Aorta (tissue), 5 donors: ENCODE measurements around the gene ZBTB17. TPM values are rescaled to one million over a fixed set of nuclear protein-coding genes. Genes with fewer than 3 reads are reported as not detected.

Source experiments
- ATAC-seq: fragments of 200-7000 bp; cut with Tn5 transposase; one replicate; pipeline ENCODE4 v1.9.1; 2022; ENCODE audit warnings: moderate library complexity; ENCODE audit not compliant: low FRiP score
- DNase-seq, 2 donors: peaks; one replicate each; pipeline ENCODE4 v3.0.0-alpha.2; 2020
- H3K27ac ChIP-seq, 2 donors: one replicate each; pipeline ENCODE4 v1.5.1; 2013; ENCODE audit warnings: low read length in 2 of 2, mild to moderate bottlenecking in 2 of 2, moderate library complexity in 2 of 2, control low read depth in 1 of 2, inconsistent platforms in 1 of 2, low read depth in 1 of 2
- H3K27me3 ChIP-seq, 2 donors: one replicate each; pipeline ENCODE4 v1.6.1; 2013; ENCODE audit warnings: control low read depth in 1 of 2, low read length in 1 of 2, mild to moderate bottlenecking in 1 of 2, moderate library complexity in 1 of 2; ENCODE audit not compliant: insufficient read depth in 2 of 2, control insufficient read depth in 1 of 2
- H3K36me3 ChIP-seq, 2 donors: one replicate each; pipeline ENCODE4 v1.6.1; 2013; ENCODE audit warnings: control low read depth in 1 of 2, low read length in 1 of 2, mild to moderate bottlenecking in 1 of 2; ENCODE audit not compliant: insufficient read depth in 2 of 2, control insufficient read depth in 1 of 2
- H3K4me1 ChIP-seq, 2 donors: one replicate each; pipeline ENCODE4 v1.6.1; 2013; ENCODE audit warnings: low read length in 2 of 2, control low read depth in 1 of 2, mild to moderate bottlenecking in 1 of 2, moderate library complexity in 1 of 2; ENCODE audit not compliant: insufficient read depth in 2 of 2, control insufficient read depth in 1 of 2
- H3K4me3 ChIP-seq, 2 donors: one replicate each; pipeline ENCODE4 v1.5.1; 2013; ENCODE audit warnings: low read length in 2 of 2, control low read depth in 1 of 2, mild to moderate bottlenecking in 1 of 2
- H3K9me3 ChIP-seq: one replicate; pipeline ENCODE4 v1.6.1; 2013; ENCODE audit warnings: mild to moderate bottlenecking, low read length; ENCODE audit not compliant: control insufficient read depth
- WGBS, 2 donors: extraction: QIAGEN DNeasy Blood & Tissue Kit; methylation state at CpG; one replicate each; pipeline ENCODE4 v1.1.7; 2013; 5-methylcytosine and 5-hydroxymethylcytosine counted together
- intact Hi-C, 2 donors: fragments of 100-400 bp; cut with DNase I; formaldehyde crosslinking; loops; one replicate each; pipeline versions ENCODE4 v1.14.2 to v1.15.0; 2022
- polyA plus RNA-seq, 2 donors: library from polyadenylated mRNA; stranded (reverse); fragments of 200-250 nt; gene quantifications; one replicate each; pipeline ENCODE4 v1.2.3, GENCODE V29; 2013
- total RNA-seq, 2 donors: library from RNA; stranded (reverse); fragmentation: NEBNext Ultra II Directional; extraction: Animal tissue kit (Norgen Biotek cat#: 25700); gene quantifications; one replicate each; pipeline ENCODE4 v1.2.1, GENCODE V29; 2021
- donor health status: healthy with polysubstance abuse.
- donor health status: Bipolar disorder and iron deficiency.
- donor health status: DM: no; HTN: no; CAD: no.
- donor health status: DM: no; HTN: no; CAD: no.
- donor health status: DM: yes; HTN: yes; CAD: no.

The ZBTB17 gene
- total and polyA plus RNA-seq, 4 donors, result 15.0 to 134 (median 48.9) TPM

GRCh38 chr1:15949453-15950245 is 26.3 kb downstream of the ZBTB17 start:
- 2 to 4% methylated on average over 25 of the region's 25 CpGs for WGBS, 2 donors

GRCh38 chr1:15948595-15949452 is 27.1 kb downstream of the ZBTB17 start:
- H3K36me3 ChIP-seq, result peaks cover 0 to 2% of the 10 kb centered on the region in 2 donors
- peaks cover 0 to 6% of the 10 kb centered on the region in 2 donors for H3K4me1 ChIP-seq
- DNase-seq (peak; percentile 93), ATAC-seq (peak; percentile 72)
- H3K27ac ChIP-seq, result peak overlapping the region; percentile 84 to 96
- no peaks in the 10 kb centered on the region for H3K27me3 ChIP-seq
- WGBS, 2 donors, result 5 to 12% methylated on average over 15 of the region's 15 CpGs
- intact Hi-C loops, result loop anchor here (1.0 to 5.0 kb wide), 3 partner anchors 57 to 152 kb away; no protein-coding TSS in a partner anchor
- H3K9me3 ChIP-seq, result no peaks in the 10 kb centered on the region
- no peak overlapping the region for H3K4me3 ChIP-seq

More at GRCh38 chr1:15949453-15950245, 26.3 kb downstream of the ZBTB17 start:
- H3K36me3 ChIP-seq, result peaks cover 0 to 2% of the 10 kb centered on the region in 2 donors
- intact Hi-C loops, result loop anchor here (1.0 to 5.0 kb wide), 4 partner anchors 57 to 152 kb away; no protein-coding TSS in a partner anchor
- DNase-seq (peak; percentile 96 to 97), ATAC-seq (peak; percentile 88)
- peaks cover 0 to 6% of the 10 kb centered on the region in 2 donors for H3K4me1 ChIP-seq
- no peak overlapping the region for H3K4me3 ChIP-seq
- peak overlapping the region; percentile 96 to 99 for H3K27ac ChIP-seq
- H3K9me3 ChIP-seq, result no peaks in the 10 kb centered on the region
- H3K27me3 ChIP-seq, result no peaks in the 10 kb centered on the region

- DNase-seq, result peak in 1 of 2 donors; percentile 77
- H3K36me3 ChIP-seq, result peaks cover 0 to 6% of the 10 kb centered on the region in 2 donors
- peak overlapping the region; percentile 36 to 86 for H3K27ac ChIP-seq
- peaks cover 0 to 6% of the 10 kb centered on the region in 2 donors for H3K4me1 ChIP-seq
- intact Hi-C loops, result loop anchor here (5.0 kb wide), 2 partner anchors 56 to 151 kb away; no protein-coding TSS in a partner anchor
- H3K4me3 ChIP-seq, result no peak overlapping the region
- no peaks in the 10 kb centered on the region for H3K27me3 ChIP-seq
- WGBS, 2 donors, result 67 to 68% methylated on average over 16 of the region's 16 CpGs
- H3K9me3 ChIP-seq, result no peaks in the 10 kb centered on the region
- no peak for ATAC-seq
Observed at GRCh38 chr1:15948091-15948591, 27.8 kb downstream of the ZBTB17 start.

GRCh38 chr1:15947382-15948090 is 28.4 kb downstream of the ZBTB17 start:
- Histone ChIP-seq H3K36me3 (peaks cover 0 to 6% of the 10 kb centered on the region in 2 donors), H3K4me1 (peaks cover 0 to 6% of the 10 kb centered on the region in 2 donors), H3K4me3 (no peak overlapping the region), H3K27me3 (no peaks in the 10 kb centered on the region), H3K27ac (peak overlapping the region; percentile 36 to 86), H3K9me3 (no peaks in the 10 kb centered on the region)
- WGBS, 2 donors, result 90 to 91% methylated on average over 10 of the region's 10 CpGs
- ATAC-seq (no peak), DNase-seq (no peak)
- intact Hi-C loops, result loop anchor here (5.0 kb wide), 2 partner anchors 55 to 150 kb away; no protein-coding TSS in a partner anchor

GRCh38 chr1:15946571-15947381 is 29.1 kb downstream of the ZBTB17 start:
- DNase-seq (peak; percentile 41 to 74), ATAC-seq (no peak)
- Histone ChIP-seq H3K27ac (peak overlapping the region in 1 of 2 donors; percentile 41), H3K27me3 (no peaks in the 10 kb centered on the region), H3K4me3 (no peak overlapping the region), H3K4me1 (peaks cover 0 to 6% of the 10 kb centered on the region in 2 donors), H3K36me3 (peaks cover 0 to 9% of the 10 kb centered on the region in 2 donors), H3K9me3 (no peaks in the 10 kb centered on the region)
- WGBS, 2 donors, result 71 to 75% methylated on average over 18 of the region's 18 CpGs
- intact Hi-C loops, result loop anchor here (5.0 kb wide), 2 partner anchors 54 to 149 kb away; no protein-coding TSS in a partner anchor

DNA sequence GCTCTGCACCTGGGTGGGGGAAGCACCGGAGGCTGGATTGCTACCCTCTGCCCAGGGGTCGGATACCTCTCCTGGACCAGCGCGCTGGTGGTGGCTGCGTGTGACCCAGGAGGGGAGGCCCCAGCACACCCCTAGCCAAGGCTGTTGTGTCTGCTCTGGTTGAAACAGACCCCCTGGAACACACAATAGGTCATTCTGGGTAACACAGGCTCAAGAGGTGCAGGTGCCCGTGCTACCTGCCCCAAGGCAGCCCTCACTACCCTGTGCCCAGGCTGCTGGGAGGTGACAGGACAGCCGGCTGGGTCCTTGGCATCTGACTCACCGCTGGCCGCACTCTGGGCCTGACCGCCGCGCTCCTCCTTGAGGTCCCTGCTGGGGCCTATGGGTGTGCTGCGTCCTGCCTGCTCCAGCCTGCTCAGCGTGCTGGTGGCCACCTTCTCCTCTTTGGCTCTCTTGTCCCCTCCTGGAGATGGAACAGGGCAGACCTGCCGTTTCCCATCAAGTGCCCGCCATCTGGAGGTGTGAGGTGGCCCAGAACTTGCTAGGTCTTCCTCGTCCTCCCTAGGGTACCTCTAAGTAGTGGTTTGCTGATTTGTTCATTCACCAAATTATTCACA is 30.0 kb downstream of the ZBTB17 start:
- Histone ChIP-seq H3K9me3 (no peaks in the 10 kb centered on the region), H3K27me3 (no peaks in the 10 kb centered on the region), H3K36me3 (peaks cover 0 to 13% of the 10 kb centered on the region in 2 donors), H3K4me1 (peaks cover 0 to 6% of the 10 kb centered on the region in 2 donors), H3K27ac (no peak overlapping the region), H3K4me3 (no peak overlapping the region)
- 88 to 90% methylated on average over 17 of the region's 17 CpGs for whole genome bisulfite sequencing, 2 donors
- intact Hi-C loops, result loop anchor here (5.0 kb wide), 2 partner anchors 54 to 149 kb away; no protein-coding TSS in a partner anchor
- ATAC-seq (no peak), DNase-seq (peak in 1 of 2 donors; percentile 42)
